Spleen (tissue), 7 donors: ENCODE measurements around the gene CENPO.

ENCODE experiments used
- CTCF ChIP-seq, 11 experiments: fragments of 200-600 bp in 7 of 11; fragments of 450-650 bp in 4 of 11; sonication (generic) in 4 of 11; IDR thresholded peaks in 8 of 11; conservative IDR thresholded peaks in 3 of 11; 1 replicate in 7 of 11; 2 replicates in 4 of 11; pipeline versions ENCODE4 v1.4.0 to v1.8.0; 2016 to 2021; ENCODE audit warnings: antibody characterized with exemption in 11 of 11, inconsistent platforms in 4 of 11, mild to moderate bottlenecking in 1 of 11
- POLR2A ChIP-seq, 3 donors: fragments of 450-650 bp; IDR thresholded peaks; one replicate each; pipeline ENCODE4 v1.5.1; 2017; ENCODE audit warnings: antibody characterized with exemption in 3 of 3, mild to moderate bottlenecking in 1 of 3
- donor health status: DM: no; HTN: no; CAD: no; lungs with moderate emphysema.
- donor health status: DM: no; HTN: no; CAD: no.
- donor health status: DM: no; HTN: no; CAD: no.

GRCh38 chr2:24860631-24861030 is 67.4 kb downstream of the CENPO start:
- TF ChIP-seq CTCF (IDR thresholded peaks at IDR 0.05 in 8 of 11, conservative IDR thresholded peaks at IDR 0.05 in 3 of 11) = no peak
- no peak for TF ChIP-seq POLR2A (IDR thresholded peaks at IDR 0.05)
